Suprapubic skin (tissue), 4 donors: ENCODE measurements around the gene WDR36. TPM values are rescaled to one million over a fixed set of nuclear protein-coding genes. Genes with fewer than 3 reads are reported as not detected.

ENCODE experiments used
- DNase-seq, 2 donors: peaks; one replicate each; pipeline ENCODE4 v3.0.0-alpha.2; 2019; ENCODE audit warnings: low spot score in 2 of 2
- H3K27ac ChIP-seq: fragments of 200-600 bp; sonication (generic); one replicate; pipeline ENCODE4 v1.5.1; 2019
- H3K27me3 ChIP-seq: fragments of 200-600 bp; sonication (generic); one replicate; pipeline ENCODE4 v1.5.1; 2019
- H3K36me3 ChIP-seq: fragments of 200-600 bp; sonication (generic); one replicate; pipeline ENCODE4 v1.5.1; 2019
- H3K4me1 ChIP-seq: fragments of 200-600 bp; sonication (generic); one replicate; pipeline ENCODE4 v1.5.1; 2019
- H3K4me3 ChIP-seq: fragments of 200-600 bp; sonication (generic); one replicate; pipeline ENCODE4 v1.5.1; 2019; ENCODE audit warnings: mild to moderate bottlenecking
- H3K9me3 ChIP-seq: fragments of 200-600 bp; sonication (generic); one replicate; pipeline ENCODE4 v1.5.1; 2019
- CTCF ChIP-seq, 2 donors: fragments of 200-600 bp in 1 of 2; fragments of 450-650 bp in 1 of 2; sonication (generic) in 1 of 2; IDR thresholded peaks; one replicate each; pipeline ENCODE4 v1.5.1; 2016 to 2019; ENCODE audit warnings: antibody characterized with exemption in 2 of 2, mild to moderate bottlenecking in 1 of 2, moderate library complexity in 1 of 2
- EP300 ChIP-seq: sonication (generic); formaldehyde crosslinking; IDR thresholded peaks from one replicate; pipeline ENCODE4 v1.6.1; 2017; ENCODE audit warnings: antibody characterized with exemption
- POLR2A ChIP-seq, 2 donors: fragments of 450-650 bp; IDR thresholded peaks; one replicate each; pipeline ENCODE4 v1.6.1; 2017; ENCODE audit warnings: antibody characterized with exemption in 2 of 2, mild to moderate bottlenecking in 2 of 2, moderate library complexity in 2 of 2
- POLR2AphosphoS5 ChIP-seq, 3 donors: sonication (generic); formaldehyde crosslinking; IDR thresholded peaks; one replicate each; pipeline ENCODE4 v1.6.1; 2017; ENCODE audit warnings: antibody characterized with exemption in 3 of 3
- WGBS: methylation state at CpG from one replicate; pipeline ENCODE4 v1.1.5; 2018; 5-methylcytosine and 5-hydroxymethylcytosine counted together
- total RNA-seq, 4 donors: library from RNA; depleted of rRNA; stranded (reverse); fragments of >200 nt; gene quantifications; one replicate each; pipeline ENCODE4 v1.1.0, GENCODE V29; 2016

The WDR36 gene
- total RNA-seq, 4 donors from 2014 or later = 20.0 to 32.2 (median 26.2) TPM

- Histone ChIP-seq H3K4me3 (no peak overlapping the region), H3K9me3 (no peaks in the 10 kb centered on the region), H3K27ac (no peak overlapping the region), H3K27me3 (peaks cover 3% of the 10 kb centered on the region), H3K36me3 (no peaks in the 10 kb centered on the region), H3K4me1 (no peaks in the 10 kb centered on the region)
- no peak for DNase-seq
- TF ChIP-seq EP300 = no peak
- TF ChIP-seq POLR2A (IDR thresholded peaks at IDR 0.05) = no peak
- no peak for TF ChIP-seq CTCF (IDR thresholded peaks at IDR 0.05)
- TF ChIP-seq POLR2AphosphoS5 (IDR thresholded peaks at IDR 0.05) = no peak
- WGBS = 55% methylated on average over 1 of the region's 1 CpG
These were observed 61.3 kb downstream of the WDR36 start for GRCh38 chr5:111153483-111153882.

GRCh38 chr5:111153945-111154344, 61.8 kb downstream of the WDR36 start:
- Histone ChIP-seq H3K4me3 (no peak overlapping the region), H3K36me3 (no peaks in the 10 kb centered on the region), H3K27me3 (peaks cover 3% of the 10 kb centered on the region), H3K4me1 (no peaks in the 10 kb centered on the region), H3K9me3 (no peaks in the 10 kb centered on the region), H3K27ac (no peak overlapping the region)
- TF ChIP-seq POLR2A (IDR thresholded peaks at IDR 0.05) = no peak
- TF ChIP-seq POLR2AphosphoS5 (IDR thresholded peaks at IDR 0.05) = no peak
- no peak for TF ChIP-seq EP300
- TF ChIP-seq CTCF (IDR thresholded peaks at IDR 0.05) = no peak
- 63% methylated on average over 3 of the region's 3 CpGs for WGBS
- DNase-seq = no peak

- WGBS = 13% methylated on average over 9 of the region's 9 CpGs
- peak in 1 of 2 donors; percentile 61 for DNase-seq
- H3K27ac ChIP-seq = no peak overlapping the region
- H3K9me3 ChIP-seq = no peaks in the 10 kb centered on the region
- H3K36me3 ChIP-seq = no peaks in the 10 kb centered on the region
- no peak overlapping the region for H3K4me3 ChIP-seq
- TF ChIP-seq EP300 = no peak
- TF ChIP-seq CTCF (IDR thresholded peaks at IDR 0.05) = peak; percentile 91 to 98
- TF ChIP-seq POLR2A (IDR thresholded peaks at IDR 0.05) = no peak
- H3K4me1 ChIP-seq = no peaks in the 10 kb centered on the region
- H3K27me3 ChIP-seq = peaks cover 3% of the 10 kb centered on the region
These were observed 66.1 kb downstream of the WDR36 start for GRCh38 chr5:111158105-111158744.

GRCh38 chr5:111159845-111160244, 67.7 kb downstream of the WDR36 start:
- no peak for DNase-seq
- WGBS = 66% methylated on average over 7 of the region's 7 CpGs
- TF ChIP-seq POLR2A (IDR thresholded peaks at IDR 0.05) (no peak), EP300 (no peak), CTCF (IDR thresholded peaks at IDR 0.05) (no peak), POLR2AphosphoS5 (IDR thresholded peaks at IDR 0.05) (no peak)
- Histone ChIP-seq H3K27ac (no peak overlapping the region), H3K36me3 (no peaks in the 10 kb centered on the region), H3K4me3 (no peak overlapping the region), H3K27me3 (peaks cover 3% of the 10 kb centered on the region), H3K4me1 (no peaks in the 10 kb centered on the region), H3K9me3 (no peaks in the 10 kb centered on the region)

GRCh38 chr5:111163000-111163399, 70.9 kb downstream of the WDR36 start:
- H3K4me3 ChIP-seq = no peak overlapping the region
- 93% methylated on average over 1 of the region's 1 CpG for WGBS
- no peaks in the 10 kb centered on the region for H3K4me1 ChIP-seq
- no peaks in the 10 kb centered on the region for H3K27me3 ChIP-seq
- no peaks in the 10 kb centered on the region for H3K9me3 ChIP-seq
- no peak overlapping the region for H3K27ac ChIP-seq
- DNase-seq = no peak
- TF ChIP-seq POLR2AphosphoS5 (IDR thresholded peaks at IDR 0.05) (no peak), CTCF (IDR thresholded peaks at IDR 0.05) (no peak), EP300 (no peak), POLR2A (IDR thresholded peaks at IDR 0.05) (no peak)
- H3K36me3 ChIP-seq = no peaks in the 10 kb centered on the region
